Neuronal stem cell (in vitro differentiated cells): Measurements from ENCODE around the gene DOK3.
A peak's percentile ranks its signal among the peaks of the same experiment; 100 is the strongest.

Experiments used
- DNase-seq: peaks from one replicate; pipeline ENCODE4 v3.0.0-alpha.2; 2013; ENCODE audit warnings: low spot score
- H2AFZ ChIP-seq: one replicate; pipeline ENCODE4 v1.6.1; 2013; ENCODE audit warnings: mild to moderate bottlenecking, low read length, inconsistent platforms
- H2AK5ac ChIP-seq: 2 replicates; pipeline ENCODE4 v1.6.1; 2013; ENCODE audit warnings: low read depth, mild to moderate bottlenecking, inconsistent platforms, low read length, moderate library complexity, mixed read lengths
- H2BK120ac ChIP-seq: 2 replicates; pipeline ENCODE4 v1.6.1; 2013; ENCODE audit warnings: low read depth, mild to moderate bottlenecking, inconsistent platforms, low read length, moderate library complexity, mixed read lengths
- H2BK12ac ChIP-seq: one replicate; pipeline ENCODE4 v1.6.1; 2013; ENCODE audit warnings: low read length, inconsistent platforms
- H2BK15ac ChIP-seq: 2 replicates; pipeline ENCODE4 v1.6.1; 2013; ENCODE audit warnings: mild to moderate bottlenecking, low read length, inconsistent platforms, mixed read lengths
- H2BK5ac ChIP-seq: one replicate; pipeline ENCODE4 v1.6.1; 2013; ENCODE audit warnings: inconsistent platforms, mild to moderate bottlenecking, low read length, moderate library complexity
- H3K14ac ChIP-seq: one replicate; pipeline ENCODE4 v1.6.1; 2013; ENCODE audit warnings: low read length, inconsistent platforms
- H3K18ac ChIP-seq: 2 replicates; pipeline ENCODE4 v1.6.1; 2013; ENCODE audit warnings: low read length, inconsistent platforms
- H3K23ac ChIP-seq: 2 replicates; pipeline ENCODE4 v1.6.1; 2013; ENCODE audit warnings: low read depth, mild to moderate bottlenecking, mixed read lengths, low read length, inconsistent platforms; ENCODE audit not compliant: poor library complexity
- H3K27ac ChIP-seq: replicated peaks from 3 replicates; pipeline ENCODE4 v1.5.1; 2013; ENCODE audit warnings: low read length, inconsistent platforms
- H3K27me3 ChIP-seq, 3 experiments: 2 replicates each; pipeline ENCODE4 v1.6.1; 2013; ENCODE audit warnings: low read length in 3 of 3, mild to moderate bottlenecking in 2 of 3, inconsistent platforms in 1 of 3, low read depth in 1 of 3, mixed read lengths in 1 of 3, moderate library complexity in 1 of 3; ENCODE audit not compliant: control insufficient read depth in 3 of 3, insufficient read depth in 3 of 3
- H3K36me3 ChIP-seq, 2 donors: replicated peaks in 1 of 2; 2 replicates each; pipeline ENCODE4 v1.6.1; 2013; ENCODE audit warnings: low read length in 2 of 2; ENCODE audit not compliant: control insufficient read depth in 2 of 2, insufficient read depth in 2 of 2
- H3K4ac ChIP-seq: 2 replicates; pipeline ENCODE4 v1.6.1; 2013; ENCODE audit warnings: inconsistent platforms, mild to moderate bottlenecking, low read length, moderate library complexity
- H3K4me1 ChIP-seq, 2 donors: 1 replicate in 1 of 2; 2 replicates in 1 of 2; pipeline ENCODE4 v1.6.1; 2013; ENCODE audit warnings: low read length in 2 of 2, low read depth in 1 of 2; ENCODE audit not compliant: control insufficient read depth in 2 of 2, insufficient read depth in 1 of 2
- H3K4me2 ChIP-seq: one replicate; pipeline ENCODE4 v1.6.1; 2013; ENCODE audit warnings: mild to moderate bottlenecking, low read length, inconsistent platforms; ENCODE audit not compliant: insufficient read depth, poor library complexity, severe bottlenecking
- H3K4me3 ChIP-seq, 2 donors: 2 replicates each; pipeline ENCODE4 v1.5.1; 2013; ENCODE audit warnings: low read length in 2 of 2, mild to moderate bottlenecking in 2 of 2, inconsistent platforms in 1 of 2, moderate library complexity in 1 of 2
- H3K79me1 ChIP-seq: one replicate; pipeline ENCODE4 v1.6.1; 2013; ENCODE audit warnings: low read depth, mild to moderate bottlenecking, inconsistent platforms, low read length, moderate library complexity
- H3K9ac ChIP-seq: one replicate; pipeline ENCODE4 v1.6.1; 2013; ENCODE audit warnings: mild to moderate bottlenecking, low read depth, low read length, inconsistent platforms; ENCODE audit not compliant: poor library complexity
- H3K9me3 ChIP-seq, 2 donors: replicated peaks in 1 of 2; 2 replicates each; pipeline versions ENCODE3 to v1.6.1; 2013; ENCODE audit warnings: low read length in 2 of 2, mild to moderate bottlenecking in 2 of 2, inconsistent platforms in 1 of 2, low read depth in 1 of 2, mixed read lengths in 1 of 2, moderate library complexity in 1 of 2; ENCODE audit not compliant: control insufficient read depth in 2 of 2, insufficient read depth in 1 of 2
- H4K8ac ChIP-seq: one replicate; pipeline ENCODE4 v1.6.1; 2013; ENCODE audit warnings: low read depth, mild to moderate bottlenecking, inconsistent platforms, low read length, moderate library complexity
- H4K91ac ChIP-seq: one replicate; pipeline ENCODE4 v1.6.1; 2013; ENCODE audit warnings: low read length, low read depth, mild to moderate bottlenecking, inconsistent platforms; ENCODE audit not compliant: poor library complexity
- WGBS, 2 donors: extraction: QIAGEN DNeasy Blood & Tissue Kit; methylation state at CpG; one replicate each; pipeline ENCODE4 v1.1.7; 2013; ENCODE audit warnings: missing lambda C conversion rate in 2 of 2, mixed read lengths in 1 of 2; ENCODE audit not compliant: insufficient read length in 2 of 2, insufficient replicate concordance in 1 of 2; ENCODE audit errors: extremely low coverage in 2 of 2; 5-methylcytosine and 5-hydroxymethylcytosine counted together

The DOK3 gene

DNA sequence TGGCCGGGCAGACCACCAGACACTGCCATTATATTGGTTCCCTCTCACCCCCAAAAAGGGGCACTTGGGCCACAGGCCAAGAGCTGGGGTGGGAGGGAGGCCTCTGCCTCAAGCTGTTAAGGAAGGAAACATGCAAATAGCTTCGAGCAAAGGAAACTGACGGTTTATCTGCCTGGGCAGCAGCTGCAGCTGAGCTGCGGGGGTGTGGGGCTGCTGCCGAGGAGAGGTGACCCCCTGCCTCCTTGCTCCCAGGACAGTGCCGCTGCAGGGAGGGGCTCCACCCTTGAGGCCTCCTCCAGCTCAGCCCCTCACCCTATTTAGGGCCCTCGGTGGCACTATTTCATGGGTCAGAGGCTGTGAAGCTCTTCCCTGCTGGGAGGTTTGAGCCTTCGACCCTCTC is 789 bp downstream of the DOK3 start:
- Histone ChIP-seq H2BK15ac (no peak overlapping the region), H2AK5ac (peak overlapping the region; percentile 37), H3K4me3 (no peak overlapping the region), H3K9ac (peak overlapping the region; percentile 72), H3K23ac (no peak overlapping the region), H2BK5ac (peak overlapping the region; percentile 75), H3K4ac (no peak overlapping the region), H3K4me1 (peaks cover 2 to 12% of the 10 kb centered on the region in 2 donors), H4K8ac (no peak overlapping the region), H3K27ac (no peak overlapping the region), H4K91ac (no peak overlapping the region), H3K18ac (no peak overlapping the region), H3K79me1 (peaks cover 15% of the 10 kb centered on the region), H2BK120ac (no peak overlapping the region), H3K4me2 (no peak overlapping the region), H3K14ac (peak overlapping the region; percentile 56), H2AFZ (no peak overlapping the region), H3K36me3 (peaks cover 32 to 40% of the 10 kb centered on the region in 2 donors), H3K9me3 (no peaks in the 10 kb centered on the region), H2BK12ac (peak overlapping the region; percentile 97), H3K27me3 (no peaks in the 10 kb centered on the region)
- no peak for DNase-seq
- no CpG with 5 or more reads among the region's 8 CpGs for WGBS, 2 donors

DNA sequence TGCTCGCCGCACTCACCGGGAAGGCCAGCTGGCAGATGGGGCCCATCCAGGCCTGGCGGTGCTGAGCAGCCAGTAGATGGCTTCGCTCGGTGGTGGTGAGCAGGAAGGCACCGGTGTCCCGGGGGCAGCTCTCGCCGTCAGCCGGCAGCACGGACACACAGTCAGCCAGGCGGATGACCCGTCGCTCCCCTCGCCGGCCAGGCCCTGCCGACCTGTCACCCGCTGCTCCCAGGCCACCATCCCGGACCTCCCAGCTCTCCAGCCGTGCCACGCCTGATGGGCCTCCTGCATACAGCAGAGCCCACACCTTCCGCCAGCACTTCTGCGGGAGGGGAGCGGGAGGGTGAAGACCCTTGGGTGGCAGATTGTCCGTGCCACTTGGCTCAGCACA is 1.4 kb downstream of the DOK3 start:
- DNase-seq, result no peak
- H2AFZ ChIP-seq, result no peak overlapping the region
- no peak overlapping the region for H3K27ac ChIP-seq
- H3K9ac ChIP-seq, result peak overlapping the region; percentile 60
- no peaks in the 10 kb centered on the region for H3K27me3 ChIP-seq
- peaks cover 15% of the 10 kb centered on the region for H3K79me1 ChIP-seq
- H3K23ac ChIP-seq, result peak overlapping the region; percentile 55
- no peak overlapping the region for H4K8ac ChIP-seq
- H3K14ac ChIP-seq, result no peak overlapping the region
- no peak overlapping the region for H3K18ac ChIP-seq
- no peaks in the 10 kb centered on the region for H3K9me3 ChIP-seq
- H2BK12ac ChIP-seq, result peak overlapping the region; percentile 41
- no peak overlapping the region for H2BK15ac ChIP-seq
- H3K36me3 ChIP-seq, result peaks cover 27 to 34% of the 10 kb centered on the region in 2 donors
- H3K4me2 ChIP-seq, result no peak overlapping the region
- peak overlapping the region; percentile 5 for H3K4ac ChIP-seq
- H2AK5ac ChIP-seq, result no peak overlapping the region
- no CpG with 5 or more reads among the region's 26 CpGs for WGBS, 2 donors
- no peak overlapping the region for H4K91ac ChIP-seq
- no peak overlapping the region for H2BK120ac ChIP-seq
- H3K4me1 ChIP-seq, result peaks cover 2 to 16% of the 10 kb centered on the region in 2 donors
- H3K4me3 ChIP-seq, result no peak overlapping the region
- no peak overlapping the region for H2BK5ac ChIP-seq

DNA sequence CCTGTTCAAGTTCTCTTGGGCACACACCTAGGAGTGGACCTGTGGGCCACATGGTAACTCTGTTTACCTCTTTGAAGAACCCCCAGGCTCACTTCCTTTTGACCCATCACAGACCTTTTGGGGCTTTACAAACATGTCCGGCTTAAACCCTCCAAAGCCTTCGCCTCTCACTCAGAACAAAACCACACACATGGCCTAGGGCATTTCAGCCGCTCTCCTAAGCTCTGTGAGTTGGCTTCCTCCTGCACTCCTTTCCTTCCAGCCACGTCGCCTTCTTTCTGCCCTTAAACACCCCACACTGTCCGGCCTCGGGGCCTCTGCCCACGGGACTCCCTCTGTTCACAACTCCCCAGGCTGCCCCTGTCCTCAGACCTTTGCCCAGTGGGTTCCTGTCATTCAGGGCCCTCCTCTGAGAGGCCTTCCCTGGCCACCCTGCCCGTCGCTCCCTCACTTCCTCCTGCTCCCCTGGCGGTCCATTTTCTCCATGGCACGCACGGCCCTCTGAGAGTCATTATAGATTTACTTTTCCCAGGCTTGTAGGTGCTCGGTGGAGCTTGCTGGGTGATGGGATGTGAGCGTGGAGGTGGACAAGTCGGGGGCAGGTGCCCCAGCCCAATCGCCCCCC is 1.9 kb downstream of the DOK3 start:
- Histone ChIP-seq H3K18ac (no peak overlapping the region), H3K4me1 (peaks cover 4 to 21% of the 10 kb centered on the region in 2 donors), H3K4ac (no peak overlapping the region), H2BK12ac (no peak overlapping the region), H3K9ac (peak overlapping the region; percentile 60), H2BK5ac (no peak overlapping the region), H3K79me1 (peaks cover 14% of the 10 kb centered on the region), H2AFZ (no peak overlapping the region), H3K4me3 (no peak overlapping the region), H4K8ac (no peak overlapping the region), H3K9me3 (no peaks in the 10 kb centered on the region), H4K91ac (no peak overlapping the region), H2AK5ac (no peak overlapping the region), H3K27me3 (no peaks in the 10 kb centered on the region), H3K14ac (no peak overlapping the region), H2BK15ac (no peak overlapping the region), H3K4me2 (no peak overlapping the region), H2BK120ac (no peak overlapping the region), H3K27ac (no peak overlapping the region), H3K23ac (peak overlapping the region; percentile 55), H3K36me3 (peaks cover 23 to 29% of the 10 kb centered on the region in 2 donors)
- DNase-seq, result no peak
- no CpG with 5 or more reads among the region's 17 CpGs for WGBS, 2 donors

DNA sequence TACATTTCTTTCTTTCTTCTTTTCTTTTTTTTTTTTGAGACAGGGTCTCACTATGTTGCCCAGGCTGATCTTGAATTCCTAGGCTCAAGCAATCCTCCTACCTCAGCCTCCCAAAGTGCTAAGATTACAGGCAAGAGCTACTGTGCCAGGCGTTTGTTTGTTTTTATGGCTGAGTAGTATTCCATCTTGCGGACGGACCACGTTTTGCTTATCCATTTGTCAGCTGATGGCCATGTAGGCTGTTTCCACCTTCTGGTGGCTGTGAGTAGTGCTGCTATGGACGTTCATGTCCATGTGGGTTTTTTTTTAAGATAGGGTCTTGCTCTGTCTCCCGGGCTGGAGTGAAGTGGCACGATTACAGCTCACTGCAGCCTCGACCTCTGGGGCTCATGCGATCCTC is 2.5 kb downstream of the DOK3 start:
- no peak overlapping the region for H3K18ac ChIP-seq
- no peak for DNase-seq
- H4K8ac ChIP-seq, result no peak overlapping the region
- no peaks in the 10 kb centered on the region for H3K9me3 ChIP-seq
- no peak overlapping the region for H2BK120ac ChIP-seq
- no peak overlapping the region for H3K27ac ChIP-seq
- peaks cover 7 to 26% of the 10 kb centered on the region in 2 donors for H3K4me1 ChIP-seq
- H3K36me3 ChIP-seq, result peaks cover 19 to 24% of the 10 kb centered on the region in 2 donors
- no peak overlapping the region for H3K4ac ChIP-seq
- H2BK5ac ChIP-seq, result no peak overlapping the region
- no peak overlapping the region for H2AFZ ChIP-seq
- H3K79me1 ChIP-seq, result peaks cover 12% of the 10 kb centered on the region
- WGBS, 2 donors, result no CpG with 5 or more reads among the region's 9 CpGs
- no peak overlapping the region for H3K4me2 ChIP-seq
- H3K14ac ChIP-seq, result no peak overlapping the region
- no peak overlapping the region for H3K4me3 ChIP-seq
- no peak overlapping the region for H3K23ac ChIP-seq
- no peak overlapping the region for H2AK5ac ChIP-seq
- no peak overlapping the region for H4K91ac ChIP-seq
- no peak overlapping the region for H3K9ac ChIP-seq
- H2BK12ac ChIP-seq, result no peak overlapping the region
- no peaks in the 10 kb centered on the region for H3K27me3 ChIP-seq
- no peak overlapping the region for H2BK15ac ChIP-seq
